ENCODE results near the gene KIF1A. TPM values are rescaled to one million over a fixed set of nuclear protein-coding genes. Genes with fewer than 3 reads are reported as not detected.

The KIF1A gene
- total and polyA plus RNA-seq, 2 of the 8 experiments (the other 6 are each of a cell fraction or from before 2014, with no cell fraction given): 61.3 to 281 TPM

DNA sequence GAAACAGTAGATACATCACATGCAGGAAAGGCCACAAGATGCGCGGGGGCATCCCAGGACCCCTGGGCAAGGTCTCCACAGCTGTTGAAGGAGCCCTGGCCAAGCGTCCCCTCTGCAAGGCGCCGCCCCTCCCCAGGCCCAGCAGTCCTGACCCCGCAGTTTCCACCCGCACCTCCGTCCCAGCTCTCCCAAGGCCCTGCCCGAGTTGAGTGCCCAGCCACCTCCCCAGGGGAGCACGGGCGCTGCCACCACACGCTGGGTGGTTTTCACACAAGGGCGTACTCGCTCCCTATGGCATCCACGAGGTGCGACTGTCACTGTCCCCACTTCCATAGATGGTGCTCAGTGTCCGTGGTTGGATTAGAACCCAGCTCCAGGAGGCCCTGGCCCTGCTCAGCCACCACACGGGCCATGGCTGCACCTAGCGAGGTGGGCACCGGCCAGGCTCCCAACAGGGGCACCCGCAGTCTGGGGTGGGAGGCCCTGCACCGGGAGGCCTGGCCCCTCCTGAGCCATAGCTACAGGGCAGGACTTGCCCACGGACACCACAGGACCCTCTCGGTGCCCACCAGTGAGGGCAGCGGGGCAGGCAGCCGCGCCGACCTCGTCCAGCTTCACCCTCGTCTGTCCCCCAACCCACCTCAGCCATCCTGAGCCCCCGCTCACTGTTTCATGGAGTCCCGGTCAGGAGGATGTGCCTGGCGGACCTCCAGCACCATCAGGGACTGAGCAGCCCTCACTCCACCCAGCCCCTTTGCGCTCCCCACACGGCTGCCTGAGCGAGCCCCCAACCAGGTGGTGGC, 36.0 kb downstream of the KIF1A start:
- Histone ChIP-seq H3K27ac (ENCODE audit: low read depth, low read length) (no peak overlapping the region), H3K9ac (replicated peaks in 1 of 4; ENCODE audit: extremely low read depth in 1 of 4, low read depth in 3 of 4, low read length in 3 of 4) (no peak overlapping the region), H3K56ac (replicated peaks; ENCODE audit: insufficient read length, low read depth, low read length) (no peak overlapping the region), H3K36me3 (ENCODE audit: control insufficient read depth in 2 of 4, insufficient read depth in 4 of 4, low read length in 3 of 4) (peaks cover 18 to 73% (median 55%) of the 10 kb centered on the region in 4 experiments), H2BK15ac (ENCODE audit: low read length) (no peak overlapping the region), H3K4ac (replicated peaks; ENCODE audit: insufficient read length, low read depth, low read length) (no peak overlapping the region), H3K23ac (ENCODE audit: insufficient read length) (no peak overlapping the region), H3K9me3 (ENCODE audit: insufficient read depth in 2 of 2, low read depth in 1 of 2, low read length in 1 of 2) (no peaks in the 10 kb centered on the region), H2BK120ac (replicated peaks; ENCODE audit: low read depth, low read length) (no peak overlapping the region), H3K79me2 (ENCODE audit: control insufficient read depth in 1 of 2, insufficient read depth in 2 of 2, low read length in 2 of 2) (peaks cover 0 to 7% of the 10 kb centered on the region in 2 experiments; a peak in 1 of 4 replicates), H3K27me3 (replicated peaks in 1 of 4; ENCODE audit: control insufficient read depth in 3 of 4, extremely low read depth in 1 of 4, insufficient read depth in 3 of 4, low read length in 3 of 4) (no peaks in the 10 kb centered on the region), H2AK5ac (ENCODE audit: low read depth, low read length) (no peak overlapping the region), H2BK20ac (ENCODE audit: low read length) (no peak overlapping the region), H4K5ac (ENCODE audit: insufficient read length, low read depth, low read length) (no peak overlapping the region), H2BK5ac (ENCODE audit: low read depth, low read length) (no peak overlapping the region), H3K4me2 (ENCODE audit: insufficient read depth in 1 of 2, low read depth in 2 of 2, low read length in 2 of 2) (no peak overlapping the region), H4K20me1 (replicated peaks in 1 of 2; ENCODE audit: control insufficient read depth in 1 of 2, insufficient read depth in 2 of 2, low read length in 2 of 2) (peaks cover 21 to 29% of the 10 kb centered on the region in 2 experiments), H3K4me1 (replicated peaks in 1 of 4; ENCODE audit: control insufficient read depth in 3 of 4, insufficient read depth in 4 of 4, low read length in 3 of 4) (no peaks in the 10 kb centered on the region), H2BK12ac (ENCODE audit: low read depth, low read length) (no peak overlapping the region), H3K4me3 (ENCODE audit: extremely low read depth in 1 of 4, insufficient read depth in 2 of 4, low read depth in 3 of 4, low read length in 4 of 4) (no peak overlapping the region), H4K8ac (ENCODE audit: extremely low read depth, insufficient read depth, low read length) (peak overlapping the region; percentile 57; the same call in 1 of the 2 replicates), H3K79me1 (ENCODE audit: low read depth, low read length) (peaks cover 6% of the 10 kb centered on the region), H3K18ac (ENCODE audit: extremely low read depth, low read length) (no peak overlapping the region), H3K14ac (ENCODE audit: insufficient read length) (no peak overlapping the region), H3K23me2 (ENCODE audit: low read depth, low read length) (peaks cover 5% of the 10 kb centered on the region; the same call in 1 of the 2 replicates), H4K91ac (replicated peaks; ENCODE audit: insufficient read length, low read length) (no peak overlapping the region), H2AFZ (ENCODE audit: low read length) (no peak overlapping the region)
- FAIRE-seq (no peak), DNase-seq (ENCODE audit: low read depth in 1 of 2, low spot score in 2 of 2) (no peak)
- TF ChIP-seq NRF1 (IDR thresholded peaks at IDR 0.05; ENCODE audit: low read depth, low read length) (no peak), SAP30 (IDR thresholded peaks at IDR 0.05; ENCODE audit: insufficient read depth, insufficient replicate concordance, low read length) (no peak)
- ChIA-PET POLR2A (ENCODE audit: partially characterized antibody) (interaction anchor here (1.1 to 18.0 kb wide), 3 partner anchors 11 to 65 kb away, joined by 3 to 291 read pairs (median 4); partner anchors contain the start of gene KIF1A), CTCF (ENCODE audit: partially characterized antibody) (no interaction called here)
- 96% methylated on average over 24 of the region's 36 CpGs; no CpG with 5 or more reads in 1 of the 2 experiments for WGBS, 2 experiments (ENCODE audit: extremely low coverage in 1 of 2, insufficient coverage in 1 of 2, insufficient read length in 1 of 2, insufficient replicate concordance in 2 of 2, low coverage in 1 of 2, low lambda C conversion rate in 2 of 2, missing lambda C conversion rate in 1 of 2)
